HCT116 (cell line): ENCODE measurements around the gene HHAT. TPM values are rescaled to one million over a fixed set of nuclear protein-coding genes. Genes with fewer than 3 reads are reported as not detected.

Experiments used
- ATAC-seq: fragments of 200-7000 bp; cut with Tn5 transposase; 2 replicates; pipeline ENCODE4 v1.9.1; 2020; ENCODE audit warnings: mild to moderate bottlenecking, moderate library complexity
- BruUV-seq: library from RNA; stranded (reverse); fragments of 400-500 nt; replicated peaks from 2 replicates; lab custom pipeline; 2021; lab: Mats Ljungman, UMichigan
- CTCF ChIA-PET: fragments of 300-600 bp; sonication (Branson Sonifier 250); formaldehyde crosslinking; loops from one replicate; lab custom pipeline; 2021; ENCODE audit warnings: antibody characterized with exemption; lab: Charles Lee
- POLR2A ChIA-PET: fragments of 300-600, 350-600 bp; sonication (Branson Sonifier 250); formaldehyde crosslinking; loops from one replicate; lab custom pipeline; 2021; ENCODE audit warnings: antibody characterized with exemption; lab: Charles Lee
- RAD21 ChIA-PET, 2 experiments: fragments of 300-600 bp; sonication (Branson Sonifier 250); formaldehyde crosslinking; loops; one replicate each; lab custom pipeline; 2023; ENCODE audit warnings: low total read pairs in 2 of 2; ENCODE audit not compliant: uncharacterized antibody in 2 of 2, unreplicated experiment in 2 of 2, low non-redundant PET in 1 of 2; lab: Charles Lee
- DNase-seq: peaks from one replicate; pipeline ENCODE4 v3.0.0-alpha.2; 2010; ENCODE audit warnings: low read depth, low spot score
- H2AFZ ChIP-seq: fragments of 200-600 bp; shearing (Covaris generic), sonication (generic); 2 replicates; pipeline ENCODE4 v1.6.1; 2017; ENCODE audit warnings: low read depth, mixed run types, mixed read lengths, antibody characterized with exemption, low read length; ENCODE audit not compliant: poor library complexity, severe bottlenecking
- H3K27ac ChIP-seq: 2 replicates; pipeline ENCODE4 v1.5.1; 2012; ENCODE audit warnings: low read depth, low read length
- H3K27me3 ChIP-seq: fragments of 200-600 bp; sonication (generic); 2 replicates; pipeline ENCODE4 v1.6.1; 2016; ENCODE audit warnings: mixed run types, low read length, mixed read lengths; ENCODE audit not compliant: insufficient read depth
- H3K36me3 ChIP-seq, 2 experiments: fragments of 200-500 bp in 1 of 2; fragments of 200-600 bp in 1 of 2; sonication (Bioruptor generic) in 1 of 2; sonication (generic) in 1 of 2; 2 replicates each; pipeline versions ENCODE4 v1.5.1 to v1.6.1; 2014 to 2016; ENCODE audit warnings: low read length in 2 of 2, inconsistent platforms in 1 of 2, mixed read lengths in 1 of 2, mixed run types in 1 of 2; ENCODE audit not compliant: insufficient read depth in 2 of 2, control insufficient read depth in 1 of 2
- H3K4me1 ChIP-seq, 2 experiments: fragments of 200-600 bp in 1 of 2; sonication (generic) in 1 of 2; 2 replicates each; pipeline versions ENCODE4 v1.5.1 to v1.6.1; 2012 to 2017; ENCODE audit warnings: low read length in 2 of 2, inconsistent platforms in 1 of 2, mild to moderate bottlenecking in 1 of 2, mixed read lengths in 1 of 2, mixed run types in 1 of 2, moderate library complexity in 1 of 2; ENCODE audit not compliant: insufficient read depth in 2 of 2, control insufficient read depth in 1 of 2
- H3K4me2 ChIP-seq: fragments of 200-600 bp; sonication (generic); 2 replicates; pipeline ENCODE4 v1.6.1; 2017; ENCODE audit warnings: mixed run types, low read length, mixed read lengths
- H3K4me3 ChIP-seq, 2 experiments: fragments of 200-600 bp in 1 of 2; sonication (generic) in 1 of 2; replicated peaks in 1 of 2; 2 replicates each; pipeline ENCODE4 v1.5.1; 2011 to 2016; ENCODE audit warnings: low read length in 2 of 2, control low read depth in 1 of 2, low read depth in 1 of 2, mild to moderate bottlenecking in 1 of 2, mixed read lengths in 1 of 2, mixed run types in 1 of 2
- H3K79me2 ChIP-seq: fragments of 200-600 bp; sonication (generic); 2 replicates; pipeline ENCODE4 v1.6.1; 2017; ENCODE audit warnings: mild to moderate bottlenecking, mixed run types, low read length, moderate library complexity, mixed read lengths; ENCODE audit not compliant: insufficient read depth
- H3K9ac ChIP-seq: fragments of 200-600 bp; sonication (generic); 2 replicates; pipeline ENCODE4 v1.6.1; 2016; ENCODE audit warnings: low read length, mixed read lengths
- H3K9me2 ChIP-seq: fragments of 200-600 bp; sonication (generic), shearing (Covaris generic); 2 replicates; pipeline ENCODE4 v1.6.1; 2017; ENCODE audit warnings: mixed run types, mild to moderate bottlenecking, moderate library complexity; ENCODE audit not compliant: insufficient read depth
- H3K9me3 ChIP-seq, 2 experiments: fragments of 200-500 bp in 1 of 2; fragments of 200-600 bp in 1 of 2; sonication (Bioruptor generic) in 1 of 2; sonication (generic) in 1 of 2; 2 replicates each; pipeline ENCODE4 v1.6.1; 2014 to 2017; ENCODE audit warnings: low read length in 2 of 2, mixed read lengths in 2 of 2, inconsistent platforms in 1 of 2, low read depth in 1 of 2, mild to moderate bottlenecking in 1 of 2, mixed run types in 1 of 2, moderate library complexity in 1 of 2; ENCODE audit not compliant: control insufficient read depth in 1 of 2, insufficient read depth in 1 of 2
- H4K20me1 ChIP-seq: fragments of 200-600 bp; sonication (generic), shearing (Covaris generic); 2 replicates; pipeline ENCODE4 v1.6.1; 2017; ENCODE audit warnings: mixed run types, mild to moderate bottlenecking, moderate library complexity; ENCODE audit not compliant: insufficient read depth
- ATF3 ChIP-seq: IDR thresholded peaks from 2 replicates; pipeline ENCODE4 v1.6.1; 2012
- CBX3 ChIP-seq: IDR thresholded peaks from 2 replicates; pipeline ENCODE4 v1.6.1; 2012; ENCODE audit warnings: low read depth
- CEBPB ChIP-seq: IDR thresholded peaks from 2 replicates; pipeline ENCODE4 v1.6.1; 2012; ENCODE audit warnings: low read depth
- EGR1 ChIP-seq: IDR thresholded peaks from 2 replicates; pipeline ENCODE4 v1.6.1; 2012; ENCODE audit warnings: low read depth
- EZH2 ChIP-seq: fragments of 200-600 bp; sonication (generic); IDR thresholded peaks from 2 replicates; pipeline ENCODE4 v1.6.1; 2017; ENCODE audit warnings: antibody characterized with exemption, mixed run types
- EZH2phosphoT487 ChIP-seq: fragments of 200-600 bp; IDR thresholded peaks from 2 replicates; pipeline ENCODE4 v1.6.1; 2018; ENCODE audit warnings: antibody characterized with exemption, borderline replicate concordance
- FOSL1 ChIP-seq: IDR thresholded peaks from 2 replicates; pipeline ENCODE4 v1.6.1; 2012; ENCODE audit warnings: low read depth
- MAX ChIP-seq: IDR thresholded peaks from 2 replicates; pipeline ENCODE4 v1.6.1; 2012
- RAD21 ChIP-seq: IDR thresholded peaks from 2 replicates; pipeline ENCODE4 v1.6.1; 2012; ENCODE audit warnings: low read depth, mild to moderate bottlenecking
- REST ChIP-seq: IDR thresholded peaks from 2 replicates; pipeline ENCODE4 v1.6.1; 2012; ENCODE audit warnings: low read depth
- SIN3A ChIP-seq: IDR thresholded peaks from 2 replicates; pipeline ENCODE4 v1.6.1; 2012; ENCODE audit warnings: low read depth
- SP1 ChIP-seq: IDR thresholded peaks from 2 replicates; pipeline ENCODE4 v1.6.1; 2012; ENCODE audit warnings: low read depth
- SRF ChIP-seq: IDR thresholded peaks from 2 replicates; pipeline ENCODE4 v1.6.1; 2012; ENCODE audit warnings: low read depth
- TCF7L2 ChIP-seq: IDR thresholded peaks from 2 replicates; pipeline ENCODE4 v1.7.0; 2011; ENCODE audit warnings: borderline replicate concordance, inconsistent platforms; ENCODE audit not compliant: insufficient read depth, insufficient read length; ENCODE audit errors: extremely low read depth
- YY1 ChIP-seq: IDR thresholded peaks from 2 replicates; pipeline ENCODE4 v1.6.1; 2011; ENCODE audit warnings: low read length, low read depth, moderate library complexity, mild to moderate bottlenecking; ENCODE audit not compliant: insufficient replicate concordance; ENCODE audit errors: extremely low read depth
- ZBTB33 ChIP-seq: IDR thresholded peaks from 2 replicates; pipeline ENCODE4 v1.6.1; 2011; ENCODE audit warnings: mild to moderate bottlenecking, low read length, moderate library complexity; ENCODE audit not compliant: insufficient replicate concordance; ENCODE audit errors: extremely low read depth
- ZFX ChIP-seq: fragments of 450-650 bp; IDR thresholded peaks from 2 replicates; pipeline ENCODE4 v1.6.1; 2017
- ZNF274 ChIP-seq: fragments of 200-500 bp; sonication (Bioruptor generic); IDR thresholded peaks from 2 replicates; pipeline ENCODE4 v1.6.1; 2014; ENCODE audit warnings: mild to moderate bottlenecking, low read depth, low read length, inconsistent platforms
- intact Hi-C: fragments of 100-400 bp; cut with micrococcal nuclease; formaldehyde crosslinking; loops from 2 replicates; pipeline ENCODE4 v1.10.0; 2022
- total RNA-seq: library from RNA; stranded (reverse); gene quantifications from one replicate; pipeline ENCODE4 v1.2.1, GENCODE V29; 2021; ENCODE audit not compliant: unreplicated experiment

HHAT gene
- total RNA-seq, 1 experiment from 2014 or later, result 2.7 TPM

- Histone ChIP-seq H3K27me3 (peaks cover 40% of the 10 kb centered on the region), H3K4me3 (no peak overlapping the region), H4K20me1 (no peaks in the 10 kb centered on the region), H2AFZ (no peak overlapping the region), H3K4me1 (no peaks in the 10 kb centered on the region), H3K9me2 (no peaks in the 10 kb centered on the region), H3K4me2 (no peak overlapping the region), H3K27ac (no peak overlapping the region), H3K36me3 (no peaks in the 10 kb centered on the region), H3K9ac (no peak overlapping the region), H3K9me3 (no peaks in the 10 kb centered on the region), H3K79me2 (no peaks in the 10 kb centered on the region)
- ATAC-seq (no peak), DNase-seq (no peak)
- POLR2A ChIA-PET, result no interaction called here
- intact Hi-C loops, result no loop called here
- CTCF ChIA-PET, result no interaction called here
- TF ChIP-seq ZBTB33 (no peak), EGR1 (no peak), ZFX (no peak), SP1 (no peak), YY1 (no peak), TCF7L2 (no peak), MAX (no peak), REST (no peak), ZNF274 (no peak), SRF (no peak), EZH2phosphoT487 (no peak), ATF3 (no peak), SIN3A (no peak), RAD21 (no peak), CBX3 (no peak), FOSL1 (no peak), EZH2 (no peak), CEBPB (no peak)
- BruUV-seq, result no TSS peak
- RAD21 ChIA-PET, result no interaction called here
Observed at GRCh38 chr1:210535761-210536160, 207.1 kb downstream of the HHAT start.
